BLaER1 treated with 17β-estradiol and CSF1 and Interleukin-3, amounts not matched to agents 10 nM and 100 nM (cell line): ENCODE measurements around the gene HLCS.

Experiments
- H3K27ac ChIP-seq, 11 experiments: shearing (Covaris generic); formaldehyde crosslinking; 2 replicates each; pipeline ENCODE4 v1.8.1; 2022
- H3K27me3 ChIP-seq, 11 experiments: shearing (Covaris generic); formaldehyde crosslinking; 2 replicates each; pipeline ENCODE4 v1.8.1; 2022
- H3K36me3 ChIP-seq, 11 experiments: shearing (Covaris generic); formaldehyde crosslinking; 2 replicates each; pipeline ENCODE4 v1.8.1; 2022
- H3K4me1 ChIP-seq, 10 experiments: shearing (Covaris generic); formaldehyde crosslinking; 2 replicates each; pipeline ENCODE4 v1.8.1; 2022
- H3K4me2 ChIP-seq, 11 experiments: shearing (Covaris generic); formaldehyde crosslinking; 2 replicates each; pipeline ENCODE4 v1.8.1; 2022
- H3K4me3 ChIP-seq, 10 experiments: shearing (Covaris generic); formaldehyde crosslinking; 2 replicates each; pipeline ENCODE4 v1.8.1; 2022
- H3K9ac ChIP-seq, 11 experiments: shearing (Covaris generic); formaldehyde crosslinking; 2 replicates each; pipeline ENCODE4 v1.8.1; 2022
- H3K9me3 ChIP-seq, 11 experiments: shearing (Covaris generic); formaldehyde crosslinking; replicated peaks in 1 of 11; 2 replicates each; pipeline ENCODE4 v1.8.1; 2022
- H4K20me1 ChIP-seq, 11 experiments: shearing (Covaris generic); formaldehyde crosslinking; 2 replicates each; pipeline ENCODE4 v1.8.1; 2022
- Cebpa-rat ChIP-seq, 11 experiments: shearing (Covaris generic); IDR thresholded peaks; 2 replicates each; pipeline ENCODE4 v1.8.1; 2022

The HLCS gene

GRCh38 chr21:36850372-36850771, 116.1 kb downstream of the HLCS start:
- no peaks in the 10 kb centered on the region for H3K9me3 ChIP-seq
- no peaks in the 10 kb centered on the region for H3K4me1 ChIP-seq
- H3K27ac ChIP-seq: no peak overlapping the region
- H3K36me3 ChIP-seq: no peaks in the 10 kb centered on the region
- no peaks in the 10 kb centered on the region for H3K27me3 ChIP-seq
- TF ChIP-seq Cebpa-rat (IDR thresholded peaks at IDR 0.05): no peak
- H3K4me3 ChIP-seq: no peak overlapping the region
- peaks cover 0 to 4% (median 0%) of the 10 kb centered on the region in 11 experiments; a peak in 2 of 22 replicates for H4K20me1 ChIP-seq
- H3K4me2 ChIP-seq: no peak overlapping the region
- H3K9ac ChIP-seq: no peak overlapping the region

DNA sequence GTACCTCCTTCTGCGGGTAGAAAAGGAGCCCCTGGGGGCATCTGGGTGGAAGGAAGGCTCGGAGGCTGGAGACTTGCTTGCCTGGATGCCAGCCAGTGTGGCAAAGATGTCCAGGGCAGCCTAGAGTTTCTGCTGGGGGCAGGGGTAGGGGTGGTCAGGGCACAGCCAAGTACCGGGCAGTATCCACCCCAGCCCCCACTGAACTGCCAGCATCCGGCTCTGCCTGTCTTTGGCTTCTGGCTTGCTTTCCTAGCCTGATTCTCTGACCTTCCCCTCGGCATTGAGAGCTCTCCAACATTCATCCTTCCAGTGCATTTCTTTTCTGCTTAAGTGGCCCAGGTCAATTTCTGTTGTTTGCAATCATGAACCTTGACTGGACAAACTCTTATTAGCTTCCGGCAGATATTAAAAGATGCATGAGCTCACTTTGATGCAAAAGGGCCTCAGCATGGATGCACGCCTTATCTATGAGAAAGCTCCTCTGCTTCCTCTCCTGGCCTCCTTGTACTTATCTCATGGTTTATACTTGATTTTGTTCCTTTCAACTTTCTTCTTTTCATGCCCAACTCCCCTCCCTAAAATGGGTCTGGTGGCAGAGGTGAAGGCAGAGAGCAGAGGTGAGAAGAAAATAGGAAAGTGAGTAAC, 116.9 kb downstream of the HLCS start:
- Histone ChIP-seq H3K27me3 (no peaks in the 10 kb centered on the region), H3K4me3 (no peak overlapping the region), H3K36me3 (no peaks in the 10 kb centered on the region), H3K9me3 (no peaks in the 10 kb centered on the region), H3K27ac (no peak overlapping the region), H3K4me2 (no peak overlapping the region), H3K9ac (no peak overlapping the region), H4K20me1 (peaks cover 0 to 4% (median 0%) of the 10 kb centered on the region in 11 experiments; a peak in 2 of 22 replicates), H3K4me1 (no peaks in the 10 kb centered on the region)
- TF ChIP-seq Cebpa-rat (IDR thresholded peaks at IDR 0.05): no peak

- Histone ChIP-seq H3K4me1 (no peaks in the 10 kb centered on the region), H3K4me2 (no peak overlapping the region), H3K36me3 (no peaks in the 10 kb centered on the region), H3K4me3 (no peak overlapping the region), H3K9me3 (no peaks in the 10 kb centered on the region), H3K27me3 (no peaks in the 10 kb centered on the region), H3K27ac (no peak overlapping the region), H3K9ac (no peak overlapping the region), H4K20me1 (peaks cover 0 to 4% (median 0%) of the 10 kb centered on the region in 11 experiments; a peak in 2 of 22 replicates)
- no peak for TF ChIP-seq Cebpa-rat (IDR thresholded peaks at IDR 0.05)
Observed at GRCh38 chr21:36848730-36849274, 117.7 kb downstream of the HLCS start.

GRCh38 chr21:36847189-36847588, 119.3 kb downstream of the HLCS start:
- Histone ChIP-seq H3K9ac (no peak overlapping the region), H3K4me3 (no peak overlapping the region)

GRCh38 chr21:36846631-36847030, 119.8 kb downstream of the HLCS start:
- Histone ChIP-seq H3K9me3 (no peaks in the 10 kb centered on the region), H3K9ac (no peak overlapping the region), H4K20me1 (no peaks in the 10 kb centered on the region; a peak in 1 of 22 replicates), H3K27me3 (no peaks in the 10 kb centered on the region), H3K4me3 (no peak overlapping the region), H3K4me1 (no peaks in the 10 kb centered on the region), H3K36me3 (0 out of 22 replicates have a peak, but pooled peaks cover 0 to 9% (median 0%) of the 10 kb centered on the region in 11 experiments), H3K4me2 (no peak overlapping the region), H3K27ac (no peak overlapping the region)
- no peak for TF ChIP-seq Cebpa-rat (IDR thresholded peaks at IDR 0.05)

More at GRCh38 chr21:36847189-36847588, 119.3 kb downstream of the HLCS start:
- TF ChIP-seq Cebpa-rat (IDR thresholded peaks at IDR 0.05): no peak
- Histone ChIP-seq H3K4me2 (no peak overlapping the region), H3K36me3 (0 out of 22 replicates have a peak, but pooled peaks cover 0 to 7% (median 0%) of the 10 kb centered on the region in 11 experiments), H3K4me1 (no peaks in the 10 kb centered on the region), H3K9me3 (no peaks in the 10 kb centered on the region), H4K20me1 (no peaks in the 10 kb centered on the region; a peak in 2 of 22 replicates), H3K27ac (no peak overlapping the region), H3K27me3 (no peaks in the 10 kb centered on the region)

DNA sequence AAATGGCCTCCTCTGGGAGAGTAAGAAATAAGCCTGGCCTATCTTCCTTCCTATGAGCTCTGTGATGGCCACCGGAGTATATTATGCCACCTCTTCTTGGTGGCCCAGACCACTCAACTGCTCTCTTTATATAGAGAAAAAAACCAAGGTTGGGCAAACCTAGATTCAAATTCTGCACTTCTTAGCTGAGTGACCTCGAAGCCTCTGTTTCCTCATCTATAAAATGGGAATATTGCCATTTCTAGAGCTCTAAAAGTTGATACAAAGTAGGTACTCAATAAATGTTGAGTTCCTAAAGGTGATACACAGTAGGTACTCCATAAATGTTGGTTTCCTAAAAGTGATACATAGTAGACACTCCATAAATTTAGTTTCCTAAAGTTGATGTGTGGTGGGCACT, 120.7 kb downstream of the HLCS start:
- Histone ChIP-seq H3K4me3 (no peak overlapping the region), H3K27me3 (no peaks in the 10 kb centered on the region), H3K4me1 (no peaks in the 10 kb centered on the region), H3K36me3 (0 out of 22 replicates have a peak, but pooled peaks cover 0 to 9% (median 0%) of the 10 kb centered on the region in 11 experiments), H3K27ac (no peak overlapping the region), H3K4me2 (no peak overlapping the region), H4K20me1 (no peaks in the 10 kb centered on the region; a peak in 1 of 22 replicates), H3K9ac (no peak overlapping the region), H3K9me3 (no peaks in the 10 kb centered on the region)
- no peak for TF ChIP-seq Cebpa-rat (IDR thresholded peaks at IDR 0.05)

DNA sequence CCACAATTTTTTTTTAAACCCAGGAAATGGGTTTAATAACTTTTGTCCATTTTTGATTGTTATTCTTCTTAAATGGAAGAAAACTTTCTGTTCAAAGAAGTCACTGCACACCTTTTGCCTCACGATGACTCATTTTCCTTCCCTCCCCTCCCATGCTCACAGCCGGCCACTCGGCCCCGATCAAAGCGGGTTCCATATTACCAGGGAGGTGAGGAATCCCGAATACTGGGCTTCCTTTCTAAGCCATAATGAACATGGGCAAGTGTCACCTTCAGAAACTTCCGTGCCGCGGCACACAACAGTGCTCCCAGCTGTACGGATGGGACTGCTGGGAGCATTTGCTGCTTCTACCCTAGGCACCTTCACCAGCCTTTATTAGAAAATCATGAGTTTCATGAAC, 121.4 kb downstream of the HLCS start:
- no peak overlapping the region for H3K9ac ChIP-seq
- H3K27ac ChIP-seq: no peak overlapping the region
- H3K27me3 ChIP-seq: no peaks in the 10 kb centered on the region
- no peaks in the 10 kb centered on the region; a peak in 1 of 22 replicates for H4K20me1 ChIP-seq
- H3K4me1 ChIP-seq: no peaks in the 10 kb centered on the region
- TF ChIP-seq Cebpa-rat (IDR thresholded peaks at IDR 0.05): no peak
- H3K36me3 ChIP-seq: 0 out of 22 replicates have a peak, but pooled peaks cover 0 to 9% (median 0%) of the 10 kb centered on the region in 11 experiments
- no peak overlapping the region for H3K4me3 ChIP-seq
- no peak overlapping the region for H3K4me2 ChIP-seq
- H3K9me3 ChIP-seq: no peaks in the 10 kb centered on the region

- H3K4me1 ChIP-seq: peaks cover 0 to 10% (median 0%) of the 10 kb centered on the region in 10 experiments; a peak in 2 of 20 replicates
- no peaks in the 10 kb centered on the region for H3K9me3 ChIP-seq
- no peak for TF ChIP-seq Cebpa-rat (IDR thresholded peaks at IDR 0.05)
- H3K4me3 ChIP-seq: no peak overlapping the region
- H3K4me2 ChIP-seq: no peak overlapping the region
- 0 out of 22 replicates have a peak, but pooled peaks cover 0 to 9% (median 0%) of the 10 kb centered on the region in 11 experiments for H3K36me3 ChIP-seq
- H3K27me3 ChIP-seq: no peaks in the 10 kb centered on the region
- no peak overlapping the region for H3K9ac ChIP-seq
- no peak overlapping the region for H3K27ac ChIP-seq
- no peaks in the 10 kb centered on the region for H4K20me1 ChIP-seq
Observed at GRCh38 chr21:36841866-36842265, 124.6 kb downstream of the HLCS start.

- Histone ChIP-seq H3K4me3 (no peak overlapping the region), H3K27ac (no peak overlapping the region), H3K4me1 (peaks cover 0 to 10% (median 0%) of the 10 kb centered on the region in 10 experiments; a peak in 2 of 20 replicates), H3K4me2 (no peak overlapping the region), H3K9me3 (no peaks in the 10 kb centered on the region), H4K20me1 (no peaks in the 10 kb centered on the region), H3K27me3 (no peaks in the 10 kb centered on the region), H3K9ac (no peak overlapping the region), H3K36me3 (peaks cover 0 to 15% (median 0%) of the 10 kb centered on the region in 11 experiments; a peak in 1 of 22 replicates)
- TF ChIP-seq Cebpa-rat (IDR thresholded peaks at IDR 0.05): no peak
Observed at GRCh38 chr21:36839735-36840134, 126.7 kb downstream of the HLCS start.
